Stimulated activated naive B cell treated with anti-CD40 and anti-IgM and Interleukin-4, amounts not matched to agents 10 μg/mL and 1 μg/mL and 100 μg/mL, for 72 hours (primary cell): ENCODE measurements around the gene BMPR1A.

Experiments
- ATAC-seq, 2 donors: fragments of 150-1000 bp; cut with Tn5 transposase; replicated peaks; 2 replicates each; pipeline ENCODE4 v1.10.0; 2021; ENCODE audit warnings: moderate library complexity in 1 of 2
- DNase-seq: peaks from one replicate; pipeline ENCODE4 v3.0.0; 2021
- H3K27ac Mint-ChIP-seq: one replicate; pipeline ENCODE4 v1.8.0; 2022; ENCODE audit warnings: mild to moderate bottlenecking, mixed read lengths
- H3K27me3 Mint-ChIP-seq, 2 donors: one replicate each; pipeline ENCODE4 v1.8.0; 2022; ENCODE audit warnings: mixed read lengths in 2 of 2
- H3K36me3 Mint-ChIP-seq, 2 donors: one replicate each; pipeline ENCODE4 v1.8.0; 2022; ENCODE audit warnings: mixed read lengths in 2 of 2, mild to moderate bottlenecking in 1 of 2
- H3K4me1 Mint-ChIP-seq, 2 donors: one replicate each; pipeline ENCODE4 v1.8.0; 2022; ENCODE audit warnings: mixed read lengths in 2 of 2, mild to moderate bottlenecking in 1 of 2
- H3K4me3 Mint-ChIP-seq, 2 donors: one replicate each; pipeline ENCODE4 v1.8.0; 2022; ENCODE audit warnings: mild to moderate bottlenecking in 2 of 2, mixed read lengths in 2 of 2, moderate library complexity in 1 of 2
- H3K9me3 Mint-ChIP-seq, 2 donors: one replicate each; pipeline ENCODE4 v1.8.0; 2022; ENCODE audit warnings: mixed read lengths in 2 of 2, mild to moderate bottlenecking in 1 of 2

BMPR1A gene

DNA sequence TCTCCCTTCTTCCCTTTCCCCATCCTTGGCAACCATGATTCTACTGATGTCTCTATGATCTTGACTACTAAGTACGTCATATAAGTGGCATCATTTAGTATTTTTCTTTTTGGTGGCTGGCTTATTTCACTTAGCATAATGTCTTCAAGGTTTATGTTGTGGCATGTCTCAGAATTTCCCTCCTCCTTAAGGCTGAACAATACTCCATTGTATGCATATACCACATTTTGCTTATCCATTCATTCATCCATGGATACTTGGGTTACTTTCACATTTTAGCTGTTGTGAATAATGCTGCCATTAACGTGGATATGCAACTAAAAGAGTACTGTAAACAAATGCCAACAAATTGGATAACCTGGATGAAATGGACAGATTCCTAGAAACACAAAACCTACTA, 60.8 kb downstream of the BMPR1A start:
- H3K27me3 Mint-ChIP-seq = peaks cover 5 to 8% of the 10 kb centered on the region in 2 donors

DNA sequence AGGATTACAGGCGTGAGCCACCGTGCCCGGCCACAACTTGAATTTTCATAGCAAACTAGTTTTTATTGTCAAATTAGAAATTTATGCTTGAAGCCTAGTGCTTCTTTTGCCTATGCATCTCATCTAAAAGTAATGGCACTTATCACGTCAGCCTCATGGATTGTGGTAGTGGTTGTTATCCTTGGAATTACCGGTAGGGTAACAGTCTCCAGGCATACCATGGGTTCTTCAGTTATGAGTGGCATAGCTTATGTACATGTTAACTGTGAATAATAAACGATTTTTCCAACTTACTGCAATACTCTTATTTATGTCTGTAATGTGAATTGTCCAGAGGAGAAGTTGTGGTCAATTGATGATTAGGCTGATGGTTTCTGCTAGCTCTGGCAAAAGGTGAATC, 63.1 kb downstream of the BMPR1A start:
- Mint-ChIP-seq H3K27ac (no peak overlapping the region), H3K27me3 (peaks cover 5 to 8% of the 10 kb centered on the region in 2 donors), H3K4me3 (no peak overlapping the region), H3K9me3 (no peaks in the 10 kb centered on the region), H3K36me3 (no peaks in the 10 kb centered on the region), H3K4me1 (no peaks in the 10 kb centered on the region)
- DNase-seq = no peak
- ATAC-seq = no peak

More for the DNA sequence above, 60.8 kb downstream of the BMPR1A start:
- DNase-seq (no peak), ATAC-seq (no peak)
- H3K36me3 Mint-ChIP-seq = no peaks in the 10 kb centered on the region
- H3K4me1 Mint-ChIP-seq = no peaks in the 10 kb centered on the region
- H3K4me3 Mint-ChIP-seq = no peak overlapping the region
- no peaks in the 10 kb centered on the region for H3K9me3 Mint-ChIP-seq
- H3K27ac Mint-ChIP-seq = no peak overlapping the region

GRCh38 chr10:86820509-86820908, 64.1 kb downstream of the BMPR1A start:
- Mint-ChIP-seq H3K27ac (no peak overlapping the region), H3K36me3 (no peaks in the 10 kb centered on the region), H3K4me1 (no peaks in the 10 kb centered on the region), H3K27me3 (peaks cover 5 to 8% of the 10 kb centered on the region in 2 donors), H3K4me3 (no peak overlapping the region), H3K9me3 (no peaks in the 10 kb centered on the region)
- ATAC-seq (no peak), DNase-seq (no peak)

DNA sequence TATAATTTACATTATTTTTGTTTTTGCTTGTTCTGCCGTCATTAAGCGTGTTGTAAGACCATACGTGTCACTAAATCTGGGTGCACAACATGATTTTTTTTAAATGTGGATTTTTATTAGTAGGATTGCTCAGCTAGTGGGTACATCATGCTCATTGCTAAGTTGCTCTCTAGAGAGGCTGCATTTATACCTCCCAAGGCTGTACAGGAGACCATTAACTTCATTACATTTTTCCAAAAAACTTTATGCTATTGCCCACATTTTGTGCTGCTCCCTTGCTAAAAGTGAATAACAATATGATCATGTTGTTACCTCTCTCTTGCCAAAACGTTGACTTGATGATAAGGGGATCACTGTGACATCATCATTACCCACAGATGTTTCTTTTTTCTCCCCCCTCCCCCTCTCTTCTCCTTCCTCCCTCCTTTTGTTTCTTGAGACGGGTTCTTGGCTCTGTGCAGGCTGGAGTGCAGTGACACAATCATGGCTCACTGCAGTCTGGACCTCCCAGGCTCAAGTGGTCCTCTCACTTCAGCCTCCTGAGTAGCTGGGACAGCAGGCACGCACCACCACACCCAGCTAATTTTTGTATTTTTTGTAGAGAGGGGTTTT, 65.1 kb downstream of the BMPR1A start:
- DNase-seq (no peak), ATAC-seq (no peak)
- H3K36me3 Mint-ChIP-seq = no peaks in the 10 kb centered on the region
- no peak overlapping the region for H3K4me3 Mint-ChIP-seq
- H3K4me1 Mint-ChIP-seq = no peaks in the 10 kb centered on the region
- peaks cover 5 to 8% of the 10 kb centered on the region in 2 donors for H3K27me3 Mint-ChIP-seq
- H3K9me3 Mint-ChIP-seq = no peaks in the 10 kb centered on the region
- H3K27ac Mint-ChIP-seq = no peak overlapping the region

DNA sequence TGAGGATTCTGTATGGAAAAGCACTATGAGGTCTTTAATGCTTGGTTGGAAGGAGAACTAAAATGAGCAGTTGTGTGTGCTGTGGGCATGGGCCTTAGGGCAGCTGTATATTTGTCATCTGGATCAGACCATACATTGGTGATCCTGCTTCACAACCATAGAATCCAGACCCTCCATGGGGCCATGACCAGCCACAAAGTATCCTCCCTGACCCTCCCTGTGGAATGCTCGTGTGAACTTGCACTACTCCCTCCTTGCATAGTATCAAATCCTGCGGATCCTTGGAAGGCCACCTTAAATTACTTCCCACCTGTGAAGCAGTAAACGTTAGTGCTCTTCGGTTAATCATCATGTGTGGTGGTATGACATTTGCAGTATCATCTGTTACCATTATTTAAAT, 67.1 kb downstream of the BMPR1A start:
- Mint-ChIP-seq H3K4me1 (no peaks in the 10 kb centered on the region), H3K27ac (no peak overlapping the region), H3K4me3 (no peak overlapping the region), H3K36me3 (no peaks in the 10 kb centered on the region), H3K27me3 (peaks cover 8 to 10% of the 10 kb centered on the region in 2 donors), H3K9me3 (no peaks in the 10 kb centered on the region)
- DNase-seq (no peak), ATAC-seq (no peak)

GRCh38 chr10:86824151-86824550, 67.7 kb downstream of the BMPR1A start:
- Mint-ChIP-seq H3K4me1 (no peaks in the 10 kb centered on the region), H3K9me3 (no peaks in the 10 kb centered on the region), H3K27me3 (peaks cover 10 to 11% of the 10 kb centered on the region in 2 donors), H3K4me3 (no peak overlapping the region), H3K27ac (no peak overlapping the region), H3K36me3 (no peaks in the 10 kb centered on the region)
- DNase-seq (no peak), ATAC-seq (no peak)

DNA sequence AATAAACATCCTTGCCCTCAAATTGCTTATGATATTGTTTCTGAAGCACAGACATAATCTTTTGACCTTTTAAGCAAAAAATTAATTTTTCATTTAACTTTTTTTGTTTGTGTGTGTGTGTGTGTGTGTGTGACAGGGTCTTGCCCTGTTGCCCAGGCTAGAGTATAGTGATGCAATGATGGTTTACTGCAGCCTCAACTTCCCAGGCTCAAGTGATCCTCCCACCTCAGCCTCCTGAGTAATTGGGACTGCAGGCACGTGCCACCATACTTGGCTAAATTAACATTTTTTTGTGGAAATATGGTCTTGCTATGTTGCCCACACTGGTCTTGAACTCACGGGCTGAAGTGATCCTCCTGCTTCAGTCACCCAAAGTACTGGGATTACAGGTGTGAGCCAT, 68.9 kb downstream of the BMPR1A start:
- Mint-ChIP-seq H3K27ac (no peak overlapping the region), H3K36me3 (no peaks in the 10 kb centered on the region), H3K9me3 (no peaks in the 10 kb centered on the region), H3K4me3 (no peak overlapping the region), H3K27me3 (peaks cover 9 to 10% of the 10 kb centered on the region in 2 donors), H3K4me1 (no peaks in the 10 kb centered on the region)
- DNase-seq (no peak), ATAC-seq (no peak)

DNA sequence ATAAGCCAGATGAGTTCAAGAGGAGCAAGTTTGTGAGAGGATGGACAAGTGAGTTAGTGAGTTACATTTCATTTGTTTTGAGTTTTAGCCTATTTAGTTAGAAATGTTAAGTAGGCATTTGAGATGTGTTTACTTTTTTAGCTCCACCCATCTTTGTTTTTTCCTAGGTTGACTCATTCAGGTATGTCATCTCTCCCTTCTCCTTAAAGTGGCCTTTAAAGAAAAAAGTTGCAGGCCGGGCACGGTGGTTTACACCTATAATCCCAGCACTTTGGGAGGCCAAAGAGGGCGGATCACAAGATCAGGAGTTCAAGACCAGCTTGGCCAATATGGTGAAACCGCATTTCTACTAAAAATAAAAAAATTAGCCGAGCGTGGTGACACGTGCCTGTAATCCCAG, 71.2 kb downstream of the BMPR1A start:
- DNase-seq (no peak), ATAC-seq (no peak)
- peaks cover 3 to 9% of the 10 kb centered on the region in 2 donors for H3K27me3 Mint-ChIP-seq

GRCh38 chr10:86828145-86828544, 71.7 kb downstream of the BMPR1A start:
- Mint-ChIP-seq H3K27ac (no peak overlapping the region), H3K27me3 (peaks cover 3 to 14% of the 10 kb centered on the region in 2 donors), H3K4me1 (no peaks in the 10 kb centered on the region), H3K36me3 (no peaks in the 10 kb centered on the region), H3K4me3 (no peak overlapping the region), H3K9me3 (no peaks in the 10 kb centered on the region)
- DNase-seq (no peak), ATAC-seq (no peak)

More for the DNA sequence above, 71.2 kb downstream of the BMPR1A start:
- Mint-ChIP-seq H3K36me3 (no peaks in the 10 kb centered on the region), H3K4me1 (no peaks in the 10 kb centered on the region), H3K4me3 (no peak overlapping the region), H3K9me3 (no peaks in the 10 kb centered on the region), H3K27ac (no peak overlapping the region)

GRCh38 chr10:86829472-86829871, 73.1 kb downstream of the BMPR1A start:
- Mint-ChIP-seq H3K36me3 (no peaks in the 10 kb centered on the region), H3K4me3 (no peak overlapping the region), H3K9me3 (no peaks in the 10 kb centered on the region), H3K27me3 (peaks cover 3 to 17% of the 10 kb centered on the region in 2 donors), H3K27ac (no peak overlapping the region), H3K4me1 (no peaks in the 10 kb centered on the region)
- DNase-seq (no peak), ATAC-seq (no peak)

GRCh38 chr10:86830043-86830591, 73.7 kb downstream of the BMPR1A start:
- ATAC-seq (no peak), DNase-seq (no peak)
- no peaks in the 10 kb centered on the region for H3K4me1 Mint-ChIP-seq
- no peaks in the 10 kb centered on the region for H3K36me3 Mint-ChIP-seq
- no peak overlapping the region for H3K4me3 Mint-ChIP-seq
- no peak overlapping the region for H3K27ac Mint-ChIP-seq
- peaks cover 3 to 23% of the 10 kb centered on the region in 2 donors for H3K27me3 Mint-ChIP-seq
- H3K9me3 Mint-ChIP-seq = no peaks in the 10 kb centered on the region

DNA sequence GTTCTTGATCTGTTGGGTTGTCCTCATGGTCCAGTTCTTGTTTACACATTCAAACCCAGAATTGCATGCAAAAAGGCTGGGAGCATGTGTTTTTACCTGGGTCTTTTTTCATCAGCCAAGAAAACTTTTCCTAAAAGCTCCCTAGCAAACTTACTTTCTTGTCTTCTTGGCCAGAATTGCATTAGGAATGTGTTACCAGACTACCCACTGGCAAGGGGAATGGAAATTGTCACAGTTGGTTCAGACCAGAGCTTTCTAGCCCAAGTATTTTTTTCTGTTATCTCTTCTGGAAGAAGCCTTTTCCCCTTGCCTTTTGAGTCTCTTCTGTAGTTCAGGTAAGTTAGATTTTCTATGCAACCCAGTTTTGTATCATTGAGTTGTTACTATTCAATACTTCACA, 77.5 kb downstream of the BMPR1A start:
- Mint-ChIP-seq H3K4me1 (no peaks in the 10 kb centered on the region), H3K27ac (no peak overlapping the region), H3K36me3 (no peaks in the 10 kb centered on the region), H3K27me3 (peaks cover 0 to 17% of the 10 kb centered on the region in 2 donors), H3K9me3 (no peaks in the 10 kb centered on the region), H3K4me3 (no peak overlapping the region)
- ATAC-seq = no peak
- no peak for DNase-seq

DNA sequence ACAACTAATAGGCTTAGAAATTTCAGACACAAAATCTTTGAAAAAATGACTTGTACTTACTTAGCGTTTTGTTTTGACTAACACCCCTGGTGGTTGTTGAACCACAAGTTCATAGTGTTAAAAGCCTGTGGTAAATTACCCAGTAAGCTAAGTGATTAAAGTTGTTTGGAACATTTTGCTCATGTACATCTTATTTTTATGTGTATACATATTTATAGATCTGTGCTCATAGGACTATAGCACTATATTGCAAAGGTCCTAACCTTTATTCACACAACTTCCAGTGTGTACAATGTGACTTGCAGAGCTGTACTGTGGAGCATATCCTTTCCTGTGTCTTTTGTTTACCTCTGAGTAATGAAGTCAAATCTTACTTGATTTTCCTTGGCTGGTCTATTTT, 79.6 kb downstream of the BMPR1A start:
- Mint-ChIP-seq H3K27ac (no peak overlapping the region), H3K36me3 (no peaks in the 10 kb centered on the region), H3K27me3 (peaks cover 0 to 17% of the 10 kb centered on the region in 2 donors), H3K9me3 (no peaks in the 10 kb centered on the region), H3K4me3 (no peak overlapping the region), H3K4me1 (no peaks in the 10 kb centered on the region)
- ATAC-seq = no peak
- DNase-seq = no peak

- H3K9me3 Mint-ChIP-seq = peaks cover 0 to 3% of the 10 kb centered on the region in 2 donors
- H3K4me1 Mint-ChIP-seq = no peaks in the 10 kb centered on the region
- H3K27ac Mint-ChIP-seq = no peak overlapping the region
- H3K27me3 Mint-ChIP-seq = peaks cover 0 to 14% of the 10 kb centered on the region in 2 donors
- H3K4me3 Mint-ChIP-seq = no peak overlapping the region
- DNase-seq = no peak
- H3K36me3 Mint-ChIP-seq = no peaks in the 10 kb centered on the region
- no peak for ATAC-seq
Measured at GRCh38 chr10:86837663-86838062, 81.2 kb downstream of the BMPR1A start.

DNA sequence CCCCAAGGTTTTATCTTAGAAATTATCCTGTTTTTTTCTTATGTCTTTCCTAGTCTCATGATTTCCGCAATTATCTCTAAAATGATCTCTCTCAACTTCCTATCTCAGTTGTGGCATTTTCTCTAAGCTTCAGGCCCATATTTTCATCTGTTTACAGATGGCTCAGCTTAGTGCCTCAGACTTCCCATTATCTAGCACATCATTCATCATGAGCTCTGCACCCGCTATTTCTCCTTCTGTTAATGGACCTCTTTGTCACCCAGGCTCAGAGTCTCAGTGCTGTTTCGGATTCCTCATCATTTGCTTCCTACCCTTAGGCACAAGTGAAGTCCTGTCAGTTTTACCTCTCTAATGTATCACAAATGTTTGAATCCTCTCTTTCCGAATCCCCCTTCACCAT, 84.1 kb downstream of the BMPR1A start:
- H3K36me3 Mint-ChIP-seq = no peaks in the 10 kb centered on the region
- H3K27me3 Mint-ChIP-seq = no peaks in the 10 kb centered on the region
- H3K4me3 Mint-ChIP-seq = no peak overlapping the region
- DNase-seq (no peak), ATAC-seq (no peak)
- H3K4me1 Mint-ChIP-seq = no peaks in the 10 kb centered on the region
- peaks cover 0 to 3% of the 10 kb centered on the region in 2 donors for H3K9me3 Mint-ChIP-seq
- H3K27ac Mint-ChIP-seq = no peak overlapping the region
